Naive B cell (primary cell): ENCODE measurements around the gene ABHD4. TPM values are rescaled to one million over a fixed set of nuclear protein-coding genes. Genes with fewer than 3 reads are reported as not detected.
"Not testable (repeated sequence)": the region's sequence is repeated elsewhere in the genome, so short reads cannot be mapped to it uniquely, and the experiment has no call there.

ENCODE experiments used
- ATAC-seq, 2 donors: fragments of 150-1000 bp; cut with Tn5 transposase; 2 replicates each; pipeline ENCODE4 v1.10.0; 2021; ENCODE audit warnings: low read depth in 2 of 2, mild to moderate bottlenecking in 2 of 2, moderate library complexity in 2 of 2
- DNase-seq: peaks from one replicate; pipeline ENCODE4 v3.0.0; 2022
- H3K27ac Mint-ChIP-seq, 6 donors: one replicate each; pipeline ENCODE4 v1.8.0; 2020 to 2022; ENCODE audit warnings: mild to moderate bottlenecking in 6 of 6, mixed read lengths in 6 of 6, moderate library complexity in 5 of 6, inconsistent platforms in 2 of 6
- H3K27me3 Mint-ChIP-seq, 3 donors: one replicate each; pipeline ENCODE4 v1.8.0; 2021 to 2022; ENCODE audit warnings: mixed read lengths in 3 of 3, mild to moderate bottlenecking in 1 of 3
- H3K36me3 Mint-ChIP-seq, 2 donors: one replicate each; pipeline ENCODE4 v1.8.0; 2020 to 2022; ENCODE audit warnings: mixed read lengths in 2 of 2, inconsistent platforms in 1 of 2, mild to moderate bottlenecking in 1 of 2
- H3K4me1 Mint-ChIP-seq, 3 donors: one replicate each; pipeline ENCODE4 v1.8.0; 2020 to 2022; ENCODE audit warnings: mixed read lengths in 3 of 3, inconsistent platforms in 1 of 3, mild to moderate bottlenecking in 1 of 3, moderate library complexity in 1 of 3
- H3K4me3 Mint-ChIP-seq, 8 donors: one replicate each; pipeline ENCODE4 v1.8.0; 2020 to 2022; ENCODE audit warnings: mild to moderate bottlenecking in 8 of 8, mixed read lengths in 8 of 8, moderate library complexity in 8 of 8, inconsistent platforms in 2 of 8
- H3K9me3 Mint-ChIP-seq, 7 donors: one replicate each; pipeline ENCODE4 v1.8.0; 2020 to 2022; ENCODE audit warnings: mixed read lengths in 7 of 7, mild to moderate bottlenecking in 5 of 7, inconsistent platforms in 2 of 7, moderate library complexity in 1 of 7
- polyA plus RNA-seq, 6 donors: library from polyadenylated mRNA; unstranded; fragments of 300-500 nt; fragmentation: Illumina TruSeq; gene quantifications; one replicate each; pipeline ENCODE4 v1.2.3, GENCODE V29; 2021; ENCODE audit warnings: low read depth in 6 of 6

The ABHD4 gene, protein sequence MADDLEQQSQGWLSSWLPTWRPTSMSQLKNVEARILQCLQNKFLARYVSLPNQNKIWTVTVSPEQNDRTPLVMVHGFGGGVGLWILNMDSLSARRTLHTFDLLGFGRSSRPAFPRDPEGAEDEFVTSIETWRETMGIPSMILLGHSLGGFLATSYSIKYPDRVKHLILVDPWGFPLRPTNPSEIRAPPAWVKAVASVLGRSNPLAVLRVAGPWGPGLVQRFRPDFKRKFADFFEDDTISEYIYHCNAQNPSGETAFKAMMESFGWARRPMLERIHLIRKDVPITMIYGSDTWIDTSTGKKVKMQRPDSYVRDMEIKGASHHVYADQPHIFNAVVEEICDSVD
- polyA plus RNA-seq: 10 to 100 TPM in 2 of 6 donors, 1 to 10 TPM in 4; 4.8 to 14.1 (median 9.2) TPM

DNA sequence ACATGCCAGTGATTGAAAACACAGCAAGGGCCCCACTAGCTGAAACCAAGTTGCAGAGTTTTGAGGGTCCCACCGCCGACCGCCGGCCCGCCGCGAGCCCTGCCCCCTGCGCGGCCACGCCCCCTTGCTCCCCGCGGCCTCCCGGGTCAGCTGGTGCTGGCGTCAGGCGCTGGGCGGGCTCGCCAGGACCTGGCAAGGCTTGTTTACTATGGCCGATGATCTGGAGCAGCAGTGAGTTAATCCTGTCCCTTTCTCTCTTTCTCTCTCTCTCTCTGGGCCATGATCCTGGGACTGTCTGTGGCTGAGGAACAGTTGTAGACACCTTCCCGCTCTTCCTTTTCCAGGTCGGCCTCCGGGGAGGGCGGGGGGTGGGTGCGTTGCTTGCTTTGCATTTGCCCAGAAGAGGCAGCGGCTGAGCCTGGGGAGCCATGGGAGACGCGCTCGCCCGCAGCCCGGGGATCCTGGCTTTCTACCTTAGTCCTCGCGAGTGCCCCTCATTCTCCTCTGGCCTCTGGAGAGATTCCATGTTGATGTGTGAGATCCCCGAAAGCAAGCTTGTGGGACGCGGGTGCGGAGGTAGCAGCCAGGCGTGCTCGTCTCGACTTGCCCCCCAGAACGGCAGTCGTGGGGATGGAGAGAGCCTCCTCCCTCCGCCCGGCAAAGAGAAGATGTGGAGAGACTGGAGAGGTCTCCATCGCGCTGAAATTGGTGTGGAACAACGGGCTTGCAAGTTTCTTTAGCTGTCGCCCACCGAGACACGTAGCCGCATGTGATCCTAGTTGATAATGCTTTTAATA, at the start of gene ABHD4:
Gene ABHD4, plus strand, starts transcription at position 202 of the 797 bp plus-strand sequence. Its CDS starts 7 bp downstream, at position 209.
- DNase-seq (peak; percentile 67), ATAC-seq (peak; percentile 91 to 95)
- H3K9me3 Mint-ChIP-seq: no peaks in the 10 kb centered on the region
- H3K36me3 Mint-ChIP-seq: peaks cover 9 to 18% of the 10 kb centered on the region in 2 donors
- H3K4me1 Mint-ChIP-seq: peaks cover 16 to 30% (median 27%) of the 10 kb centered on the region in 3 donors
- peak within 1 kb of the TSS; percentile 95 to 99 (median 96) for H3K4me3 Mint-ChIP-seq
- H3K27me3 Mint-ChIP-seq: peaks cover 0 to 5% (median 0%) of the 10 kb centered on the region in 3 donors
- peak within 1 kb of the TSS; percentile 86 to 98 (median 92) for H3K27ac Mint-ChIP-seq

GRCh38 chr14:22549324-22549962, 48.7 kb upstream of the ABHD4 start:
- no peaks in the 10 kb centered on the region for H3K9me3 Mint-ChIP-seq
- H3K27ac Mint-ChIP-seq: peak overlapping the region in 5 of 6 donors; percentile 51 to 97 (median 94)
- peak overlapping the region in 5 of 8 donors; percentile 2 to 63 (median 22) for H3K4me3 Mint-ChIP-seq
- no peaks in the 10 kb centered on the region for H3K27me3 Mint-ChIP-seq
- H3K36me3 Mint-ChIP-seq: peaks cover 0 to 7% of the 10 kb centered on the region in 2 donors
- H3K4me1 Mint-ChIP-seq: peaks cover 56 to 78% (median 72%) of the 10 kb centered on the region in 3 donors
- DNase-seq (no peak), ATAC-seq (no peak)

- peaks cover 52 to 78% (median 72%) of the 10 kb centered on the region in 3 donors for H3K4me1 Mint-ChIP-seq
- H3K27ac Mint-ChIP-seq: peak overlapping the region in 5 of 6 donors; percentile 51 to 97 (median 94)
- H3K27me3 Mint-ChIP-seq: no peaks in the 10 kb centered on the region
- peaks cover 0 to 7% of the 10 kb centered on the region in 2 donors for H3K36me3 Mint-ChIP-seq
- DNase-seq: no peak
- H3K4me3 Mint-ChIP-seq: peak overlapping the region in 7 of 8 donors; percentile 31 to 67 (median 53)
- no peaks in the 10 kb centered on the region for H3K9me3 Mint-ChIP-seq
- ATAC-seq: peak; percentile 57 to 73
Measured at GRCh38 chr14:22549981-22550673, 48.0 kb upstream of the ABHD4 start.

- H3K36me3 Mint-ChIP-seq: peaks cover 0 to 7% of the 10 kb centered on the region in 2 donors
Measured at GRCh38 chr14:22551605-22551997, 46.5 kb upstream of the ABHD4 start.

DNA sequence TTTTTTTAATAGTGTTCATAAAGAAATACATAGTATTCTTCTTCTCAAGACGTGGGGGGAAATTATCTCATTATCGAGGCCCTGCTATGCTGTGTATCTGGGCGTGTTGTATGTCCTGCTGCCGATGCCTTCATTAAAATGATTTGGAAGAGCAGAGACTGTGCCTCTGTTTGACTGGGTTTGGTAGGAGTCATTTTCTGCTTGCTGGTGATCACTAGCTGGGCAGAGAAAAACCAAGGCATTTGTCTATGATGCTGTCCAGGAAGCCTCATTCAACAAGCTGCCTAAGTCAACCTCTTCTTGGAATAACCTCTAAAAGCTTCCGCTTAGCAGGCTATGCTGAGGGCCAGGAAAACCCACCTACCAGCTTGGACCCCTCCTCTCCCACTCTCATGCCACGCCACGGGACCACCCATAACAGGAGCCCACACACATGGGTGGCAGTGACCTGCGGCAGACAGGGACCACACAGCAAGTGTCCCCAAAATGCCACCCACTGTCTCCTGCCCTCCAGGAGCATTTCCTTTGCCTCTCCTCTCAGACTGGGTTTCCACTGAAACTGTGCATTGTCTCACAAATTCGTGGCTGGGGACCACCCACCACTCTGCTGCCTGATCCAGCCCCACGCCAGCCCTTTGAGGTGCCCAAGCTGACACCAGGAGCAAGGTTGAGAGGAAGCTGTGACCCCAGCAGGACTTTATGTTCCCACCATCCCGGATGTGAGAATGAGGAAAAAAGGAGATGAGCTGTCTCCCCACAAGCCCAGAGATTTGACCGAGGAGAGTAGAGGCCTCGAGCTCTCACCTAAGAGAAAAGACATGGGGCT, 45.9 kb upstream of the ABHD4 start:
- peaks cover 0 to 7% of the 10 kb centered on the region in 2 donors for H3K36me3 Mint-ChIP-seq
- H3K9me3 Mint-ChIP-seq: no peaks in the 10 kb centered on the region
- no peak for DNase-seq
- ATAC-seq: no peak
- peak overlapping the region; percentile 84 to 97 (median 94) for H3K27ac Mint-ChIP-seq
- peaks cover 69 to 87% (median 86%) of the 10 kb centered on the region in 3 donors for H3K4me1 Mint-ChIP-seq
- no peaks in the 10 kb centered on the region for H3K27me3 Mint-ChIP-seq
- peak overlapping the region in 3 of 8 donors; percentile 26 to 70 (median 43) for H3K4me3 Mint-ChIP-seq

More at GRCh38 chr14:22551605-22551997, 46.5 kb upstream of the ABHD4 start:
- no peak for DNase-seq
- Mint-ChIP-seq H3K27ac (peak overlapping the region; percentile 84 to 97 (median 90)), H3K4me1 (peaks cover 63 to 81% (median 80%) of the 10 kb centered on the region in 3 donors), H3K27me3 (no peaks in the 10 kb centered on the region), H3K4me3 (peak overlapping the region in 4 of 8 donors; percentile 20 to 69 (median 46)), H3K9me3 (no peaks in the 10 kb centered on the region)
- ATAC-seq: no peak

DNA sequence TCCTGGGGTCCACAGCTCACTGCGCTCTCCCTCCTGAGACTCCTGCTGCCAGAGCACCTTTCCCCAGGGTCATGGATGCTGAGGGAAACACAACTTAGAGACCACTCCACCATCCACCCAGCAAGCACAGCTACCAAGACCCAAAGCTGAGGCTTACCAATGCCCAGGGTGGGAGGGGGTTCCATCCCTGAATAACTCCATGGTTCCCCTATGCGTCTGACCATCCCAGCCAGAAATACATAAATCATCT, 45.3 kb upstream of the ABHD4 start:
- Mint-ChIP-seq H3K36me3 (peaks cover 0 to 7% of the 10 kb centered on the region in 2 donors), H3K9me3 (no peaks in the 10 kb centered on the region), H3K4me1 (peaks cover 74 to 92% (median 92%) of the 10 kb centered on the region in 3 donors), H3K4me3 (no peak overlapping the region), H3K27me3 (no peaks in the 10 kb centered on the region), H3K27ac (peak overlapping the region; percentile 26 to 97 (median 92))
- DNase-seq (no peak), ATAC-seq (no peak)

DNA sequence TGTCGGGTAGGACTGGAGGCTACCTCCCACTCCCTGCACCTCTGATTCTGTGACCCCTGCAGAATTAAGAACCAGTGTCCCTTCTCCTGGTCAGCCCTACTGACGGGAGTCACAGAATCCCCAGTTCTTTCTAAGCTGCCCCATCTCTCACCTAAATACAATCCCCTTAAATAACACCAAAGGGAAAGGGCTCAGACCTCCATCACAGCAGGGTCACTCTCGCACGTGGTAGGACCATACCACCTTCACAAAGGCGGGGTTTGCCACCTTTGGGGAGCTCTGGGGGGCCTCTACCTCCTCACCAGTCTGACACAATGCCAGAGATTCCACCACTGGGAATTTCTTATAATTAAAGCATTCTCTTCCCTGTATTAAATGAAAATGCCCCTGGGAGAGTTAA, 44.7 kb upstream of the ABHD4 start:
- Mint-ChIP-seq H3K4me3 (peak overlapping the region in 2 of 8 donors; percentile 32 to 81), H3K27me3 (no peaks in the 10 kb centered on the region), H3K4me1 (peaks cover 76 to 93% (median 93%) of the 10 kb centered on the region in 3 donors), H3K36me3 (no peaks in the 10 kb centered on the region), H3K27ac (peak overlapping the region; percentile 95 to 98 (median 96)), H3K9me3 (no peaks in the 10 kb centered on the region)
- DNase-seq (no peak), ATAC-seq (no peak)

- H3K4me1 Mint-ChIP-seq: peaks cover 78 to 93% (median 93%) of the 10 kb centered on the region in 3 donors
- not testable (repeated sequence) for H3K9me3 Mint-ChIP-seq, H3K36me3 Mint-ChIP-seq, ATAC-seq, DNase-seq, H3K27me3 Mint-ChIP-seq
- H3K27ac Mint-ChIP-seq: peak overlapping the region; percentile 95 to 98 (median 97)
- peak overlapping the region in 3 of 8 donors; percentile 29 to 81 (median 75) for H3K4me3 Mint-ChIP-seq
Measured at GRCh38 chr14:22553861-22554497, 44.1 kb upstream of the ABHD4 start.

DNA sequence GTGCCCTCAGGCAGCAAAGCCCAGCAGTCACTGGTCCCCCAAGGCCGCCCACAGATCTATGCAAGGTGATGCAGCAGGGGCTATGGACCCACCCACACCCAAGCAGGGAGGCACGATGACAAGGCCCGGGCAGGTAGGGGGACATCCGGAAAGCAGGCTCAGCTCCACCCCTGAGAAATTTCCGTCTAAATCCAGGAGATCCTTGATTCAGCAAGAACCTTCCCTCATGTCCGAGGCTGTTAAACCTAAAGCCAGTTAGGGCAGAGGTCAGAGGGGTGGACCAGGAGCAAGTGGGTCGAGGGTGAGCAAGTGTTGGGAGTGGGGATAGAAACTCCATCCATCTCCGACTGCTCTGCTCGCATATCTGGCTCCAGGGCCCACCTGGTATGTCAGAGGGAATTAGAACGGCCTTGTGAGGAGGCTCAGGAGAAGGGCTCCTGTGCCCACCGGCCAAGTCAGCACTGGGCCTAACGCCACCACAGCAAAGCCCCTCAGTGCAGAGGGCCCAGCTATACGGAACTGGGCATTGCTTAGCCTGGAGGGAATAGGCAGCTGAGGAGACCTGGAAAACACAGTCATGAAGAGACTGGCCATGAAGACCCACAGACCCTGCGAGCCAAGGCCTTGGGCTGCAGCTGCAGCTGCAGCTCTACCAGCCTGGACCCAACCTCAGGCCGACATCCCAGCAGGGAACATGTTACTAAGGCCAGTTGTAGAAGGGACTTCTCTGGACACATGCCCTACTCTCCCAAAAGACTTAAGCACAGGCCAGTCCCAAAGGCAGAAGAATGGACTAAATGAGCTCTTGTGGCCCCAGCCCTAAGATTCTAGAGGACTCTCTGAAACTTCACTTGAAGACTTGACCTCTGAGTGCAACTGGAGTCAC, 43.4 kb upstream of the ABHD4 start:
- DNase-seq (no peak), ATAC-seq (no peak)
- Mint-ChIP-seq H3K9me3 (no peaks in the 10 kb centered on the region), H3K27ac (peak overlapping the region; percentile 97 to 100 (median 98)), H3K36me3 (no peaks in the 10 kb centered on the region), H3K27me3 (no peaks in the 10 kb centered on the region), H3K4me3 (peak overlapping the region in 5 of 8 donors; percentile 61 to 89 (median 80)), H3K4me1 (peaks cover 73 to 93% (median 93%) of the 10 kb centered on the region in 3 donors)

DNA sequence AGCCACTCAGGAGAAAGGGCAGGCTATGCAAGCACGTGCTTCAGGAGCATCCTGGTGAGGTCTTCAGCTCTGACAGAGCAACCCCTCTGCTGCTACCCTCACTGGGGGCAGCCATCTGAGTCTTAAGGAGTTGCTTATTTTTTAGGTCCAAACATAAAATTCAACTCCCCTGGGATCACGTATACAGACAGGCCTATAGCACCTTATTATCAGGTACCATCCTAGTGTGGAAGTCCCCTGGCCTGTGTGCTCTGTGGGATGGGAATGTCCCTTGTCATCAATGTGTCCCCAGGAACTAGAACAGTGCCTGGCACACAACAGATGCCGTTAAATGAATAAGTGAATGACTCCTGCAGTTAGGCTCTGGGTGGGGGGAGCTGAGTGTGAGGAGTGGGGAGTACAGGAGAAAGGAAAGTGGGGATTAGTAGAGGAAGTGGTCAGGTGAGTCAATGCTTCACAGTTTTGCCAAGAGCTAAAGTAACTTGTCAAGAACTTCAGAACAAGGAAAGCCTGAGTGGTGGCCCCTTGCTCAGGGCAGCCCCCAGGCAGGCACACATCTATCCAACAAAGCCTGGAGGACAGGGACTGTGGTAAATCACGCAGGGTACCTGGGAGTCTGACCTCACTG, 42.6 kb upstream of the ABHD4 start:
- H3K36me3 Mint-ChIP-seq: no peaks in the 10 kb centered on the region
- peaks cover 66 to 93% (median 86%) of the 10 kb centered on the region in 3 donors for H3K4me1 Mint-ChIP-seq
- DNase-seq (no peak), ATAC-seq (peak; percentile 7)
- H3K27ac Mint-ChIP-seq: peak overlapping the region; percentile 97 to 100 (median 98)
- H3K9me3 Mint-ChIP-seq: no peaks in the 10 kb centered on the region
- no peaks in the 10 kb centered on the region for H3K27me3 Mint-ChIP-seq
- peak overlapping the region; percentile 67 to 94 (median 82) for H3K4me3 Mint-ChIP-seq
